Vagina (tissue), 2 donors: ENCODE measurements around the gene IFNGR1. TPM values are rescaled to one million over a fixed set of nuclear protein-coding genes. Genes with fewer than 3 reads are reported as not detected.

Experiments
- DNase-seq, 2 donors: peaks; one replicate each; pipeline ENCODE4 v3.0.0-alpha.2; 2017; ENCODE audit errors: extremely low spot score in 2 of 2
- H3K27ac ChIP-seq: fragments of 200-600 bp; sonication (generic); one replicate; pipeline ENCODE4 v1.5.1; 2019
- H3K27me3 ChIP-seq: fragments of 200-600 bp; sonication (generic); one replicate; pipeline ENCODE4 v1.5.1; 2019
- H3K36me3 ChIP-seq, 2 donors: fragments of 200-600 bp; sonication (generic); one replicate each; pipeline ENCODE4 v1.5.1; 2017 to 2019
- H3K4me1 ChIP-seq: fragments of 200-600 bp; sonication (generic); one replicate; pipeline ENCODE4 v1.5.1; 2019
- H3K4me3 ChIP-seq, 2 donors: fragments of 200-600 bp; sonication (generic); 1 replicate in 1 of 2; 2 replicates in 1 of 2; pipeline ENCODE4 v1.5.1; 2016 to 2019
- H3K9me3 ChIP-seq: fragments of 200-600 bp; sonication (generic); one replicate; pipeline ENCODE4 v1.5.1; 2019
- CTCF ChIP-seq, 3 experiments: fragments of 450-650 bp in 2 of 3; fragments of 200-600 bp in 1 of 3; sonication (generic) in 1 of 3; IDR thresholded peaks; one replicate each; pipeline ENCODE4 v1.5.1; 2017 to 2019; ENCODE audit warnings: antibody characterized with exemption in 3 of 3, mild to moderate bottlenecking in 2 of 3, moderate library complexity in 2 of 3
- POLR2A ChIP-seq, 2 donors: fragments of 450-650 bp; IDR thresholded peaks; one replicate each; pipeline ENCODE4 v1.6.1; 2017; ENCODE audit warnings: antibody characterized with exemption in 2 of 2, mild to moderate bottlenecking in 2 of 2, moderate library complexity in 2 of 2
- POLR2AphosphoS5 ChIP-seq, 2 donors: sonication (generic); formaldehyde crosslinking; IDR thresholded peaks; one replicate each; pipeline ENCODE4 v1.9.0; 2017; ENCODE audit warnings: antibody characterized with exemption in 2 of 2, mild to moderate bottlenecking in 2 of 2, low read depth in 1 of 2; ENCODE audit not compliant: insufficient read depth in 1 of 2
- intact Hi-C: fragments of 100-400 bp; cut with DNase I; formaldehyde crosslinking; loops from one replicate; pipeline ENCODE4 v1.15.1; 2023
- total RNA-seq: library from RNA; depleted of rRNA; stranded (reverse); fragments of >200 nt; gene quantifications from one replicate; pipeline ENCODE4 v1.2.3, GENCODE V29; 2016

IFNGR1 gene
- total RNA-seq, 1 donor from 2014 or later: 76.6 TPM

- no peak for TF ChIP-seq CTCF (IDR thresholded peaks at IDR 0.05)
- TF ChIP-seq POLR2A (IDR thresholded peaks at IDR 0.05): no peak
- no peak for TF ChIP-seq POLR2AphosphoS5 (IDR thresholded peaks at IDR 0.05; ENCODE audit: insufficient read depth in 1 of 2, low read depth in 1 of 2)
- H3K36me3 ChIP-seq: no peaks in the 10 kb centered on the region
Observed at GRCh38 chr6:137231895-137232294, 12.7 kb upstream of the IFNGR1 start.

GRCh38 chr6:137230956-137231555, 11.9 kb upstream of the IFNGR1 start:
- Histone ChIP-seq H3K36me3 (no peaks in the 10 kb centered on the region), H3K4me3 (no peak overlapping the region), H3K4me1 (peaks cover 27% of the 10 kb centered on the region), H3K9me3 (no peaks in the 10 kb centered on the region), H3K27me3 (no peaks in the 10 kb centered on the region), H3K27ac (no peak overlapping the region)
- intact Hi-C loops: no loop called here
- no peak for DNase-seq
- TF ChIP-seq POLR2A (IDR thresholded peaks at IDR 0.05) (no peak), POLR2AphosphoS5 (IDR thresholded peaks at IDR 0.05; ENCODE audit: insufficient read depth in 1 of 2, low read depth in 1 of 2) (no peak), CTCF (IDR thresholded peaks at IDR 0.05) (no peak)

More at GRCh38 chr6:137231895-137232294, 12.7 kb upstream of the IFNGR1 start:
- H3K27me3 ChIP-seq: no peaks in the 10 kb centered on the region
- H3K9me3 ChIP-seq: no peaks in the 10 kb centered on the region
- DNase-seq: no peak
- intact Hi-C loops: no loop called here
- peaks cover 34% of the 10 kb centered on the region for H3K4me1 ChIP-seq
- H3K27ac ChIP-seq: no peak overlapping the region
- H3K4me3 ChIP-seq: no peak overlapping the region

GRCh38 chr6:137230547-137230946, 11.4 kb upstream of the IFNGR1 start:
- no peak for DNase-seq
- Histone ChIP-seq H3K4me3 (no peak overlapping the region), H3K27ac (no peak overlapping the region), H3K36me3 (no peaks in the 10 kb centered on the region), H3K4me1 (peaks cover 27% of the 10 kb centered on the region), H3K27me3 (no peaks in the 10 kb centered on the region), H3K9me3 (no peaks in the 10 kb centered on the region)
- TF ChIP-seq POLR2AphosphoS5 (IDR thresholded peaks at IDR 0.05; ENCODE audit: insufficient read depth in 1 of 2, low read depth in 1 of 2): no peak
- TF ChIP-seq POLR2A (IDR thresholded peaks at IDR 0.05): no peak
- TF ChIP-seq CTCF (IDR thresholded peaks at IDR 0.05): no peak
- intact Hi-C loops: no loop called here

GRCh38 chr6:137229075-137229759, 10.0 kb upstream of the IFNGR1 start:
- H3K9me3 ChIP-seq: no peaks in the 10 kb centered on the region
- H3K4me1 ChIP-seq: peaks cover 24% of the 10 kb centered on the region
- no peak overlapping the region for H3K4me3 ChIP-seq
- TF ChIP-seq POLR2A (IDR thresholded peaks at IDR 0.05): no peak
- no peak for TF ChIP-seq POLR2AphosphoS5 (IDR thresholded peaks at IDR 0.05; ENCODE audit: insufficient read depth in 1 of 2, low read depth in 1 of 2)
- TF ChIP-seq CTCF (IDR thresholded peaks at IDR 0.05): no peak
- peak in 1 of 2 donors; percentile 72 for DNase-seq
- H3K27me3 ChIP-seq: no peaks in the 10 kb centered on the region
- H3K27ac ChIP-seq: no peak overlapping the region
- H3K36me3 ChIP-seq: no peaks in the 10 kb centered on the region
- intact Hi-C loops: no loop called here

- H3K27me3 ChIP-seq: no peaks in the 10 kb centered on the region
- H3K9me3 ChIP-seq: no peaks in the 10 kb centered on the region
- no peaks in the 10 kb centered on the region for H3K36me3 ChIP-seq
- no peak overlapping the region for H3K4me3 ChIP-seq
- H3K4me1 ChIP-seq: peaks cover 22% of the 10 kb centered on the region
- TF ChIP-seq POLR2A (IDR thresholded peaks at IDR 0.05) (no peak), POLR2AphosphoS5 (IDR thresholded peaks at IDR 0.05; ENCODE audit: insufficient read depth in 1 of 2, low read depth in 1 of 2) (no peak), CTCF (IDR thresholded peaks at IDR 0.05) (no peak)
- intact Hi-C loops: no loop called here
- DNase-seq: no peak
- H3K27ac ChIP-seq: no peak overlapping the region
Observed at GRCh38 chr6:137227871-137228302, 8.7 kb upstream of the IFNGR1 start.
